HepG2 (cell line): ENCODE data around the gene RILP. TPM values are rescaled to one million over a fixed set of nuclear protein-coding genes. Genes with fewer than 3 reads are reported as not detected.

Source experiments
- ATAC-seq: fragments of 200-7000 bp; cut with Tn5 transposase; 3 replicates; pipeline ENCODE4 v1.9.1; 2020; ENCODE audit warnings: mild to moderate bottlenecking, moderate library complexity
- BruUV-seq: library from RNA; stranded (reverse); fragments of 400-500 nt; replicated peaks from 2 replicates; lab custom pipeline; 2021; lab: Mats Ljungman, UMichigan
- CTCF ChIA-PET: fragments of 300-600 bp; formaldehyde crosslinking; extraction: SDS; loops from one replicate; lab custom pipeline; 2021; ENCODE audit warnings: low total read pairs, inconsistent platforms, low intra/inter-chr PET ratio; lab: Yijun Ruan, JAX
- POLR2A ChIA-PET: fragments of 350-600 bp; sonication (Branson Sonifier 250); formaldehyde crosslinking; loops from one replicate; lab custom pipeline; 2020; ENCODE audit warnings: antibody characterized with exemption, inconsistent platforms; lab: Yijun Ruan, JAX
- DNase-seq: peaks from one replicate; pipeline ENCODE4 v3.0.0-alpha.2; 2015; ENCODE audit warnings: low spot score
- FAIRE-seq: peaks from 3 replicates; lab custom pipeline; 2011; peaks lifted over from hg19 to GRCh38; lab: Jason Lieb, UNC
- H2AFZ ChIP-seq: one replicate; pipeline ENCODE4 v1.6.1; 2011; ENCODE audit warnings: low read length, inconsistent platforms
- H3K27ac ChIP-seq: fragments of 300-600 bp; 3 replicates; pipeline ENCODE4 v1.8.0; 2011; ENCODE audit warnings: mixed run types, mild to moderate bottlenecking, mixed read lengths, low read length, inconsistent platforms; ENCODE audit not compliant: insufficient read depth; ENCODE audit errors: extremely low read length
- H3K27me3 ChIP-seq, 2 experiments: fragments of 200-600 bp in 1 of 2; 2 replicates in 1 of 2; 3 replicates in 1 of 2; pipeline versions ENCODE4 v1.6.0 to v1.8.0; 2011; ENCODE audit warnings: low read length in 2 of 2, mild to moderate bottlenecking in 2 of 2, moderate library complexity in 2 of 2, inconsistent platforms in 1 of 2; ENCODE audit not compliant: insufficient read depth in 2 of 2, control insufficient read depth in 1 of 2
- H3K36me3 ChIP-seq, 2 experiments: fragments of 200-600 bp in 1 of 2; replicated peaks in 1 of 2; 2 replicates in 1 of 2; 3 replicates in 1 of 2; pipeline versions ENCODE4 v1.5.1 to v1.8.0; 2011; ENCODE audit warnings: low read length in 2 of 2, inconsistent platforms in 1 of 2; ENCODE audit not compliant: insufficient read depth in 2 of 2, control insufficient read depth in 1 of 2
- H3K4me1 ChIP-seq: 2 replicates; pipeline ENCODE4 v1.5.1; 2012; ENCODE audit warnings: low read length, inconsistent platforms; ENCODE audit not compliant: insufficient read depth
- H3K4me2 ChIP-seq: 2 replicates; pipeline ENCODE4 v1.6.0; 2011; ENCODE audit warnings: low read depth, low read length, inconsistent platforms
- H3K4me3 ChIP-seq, 3 experiments: fragments of 200-600 bp in 1 of 3; sonication (generic), shearing (Covaris generic) in 1 of 3; replicated peaks in 1 of 3; 2 replicates each; pipeline ENCODE4 v1.5.1; 2011 to 2016; ENCODE audit warnings: low read length in 3 of 3, inconsistent platforms in 2 of 3, low read depth in 2 of 3, mild to moderate bottlenecking in 2 of 3, control low read depth in 1 of 3, mixed read lengths in 1 of 3; ENCODE audit not compliant: insufficient read depth in 1 of 3
- H3K79me2 ChIP-seq: one replicate; pipeline ENCODE4 v1.6.1; 2011; ENCODE audit warnings: low read length, inconsistent platforms; ENCODE audit not compliant: insufficient read depth
- H3K9ac ChIP-seq: 2 replicates; pipeline ENCODE4 v1.6.0; 2011; ENCODE audit warnings: mild to moderate bottlenecking, low read depth, low read length, inconsistent platforms; ENCODE audit not compliant: insufficient read depth
- H3K9me3 ChIP-seq: 2 replicates; pipeline ENCODE4 v1.5.1; 2012; ENCODE audit warnings: mild to moderate bottlenecking, low read length
- H4K20me1 ChIP-seq: 2 replicates; pipeline ENCODE4 v1.6.0; 2011; ENCODE audit warnings: inconsistent platforms, mild to moderate bottlenecking, low read length, moderate library complexity; ENCODE audit not compliant: insufficient read depth
- ELF3 ChIP-seq: IDR thresholded peaks from 2 replicates; pipeline ENCODE4 v1.6.1; 2016; ENCODE audit warnings: missing genetic modification reagents, missing compliant biosample characterization
- KMT2B ChIP-seq: IDR thresholded peaks from 2 replicates; pipeline ENCODE4 v1.6.1; 2016; ENCODE audit warnings: missing genetic modification reagents, missing compliant biosample characterization
- PHF21A ChIP-seq: sonication (generic); formaldehyde crosslinking; IDR thresholded peaks from 2 replicates; pipeline ENCODE4 v1.5.0; 2020; ENCODE audit warnings: mild to moderate bottlenecking, missing genetic modification reagents
- THAP9 ChIP-seq: sonication (generic); formaldehyde crosslinking; IDR thresholded peaks from 2 replicates; pipeline ENCODE4; 2020; ENCODE audit warnings: missing genetic modification reagents, mild to moderate bottlenecking, borderline replicate concordance
- WGBS: methylation state at CpG from one replicate; pipeline ENCODE4 v1.1.6; 2017; ENCODE audit warnings: low lambda C conversion rate; 5-methylcytosine and 5-hydroxymethylcytosine counted together
- in situ Hi-C: cut with HindIII; loops from 2 replicates; pipeline ENCODE4 v1.10.0; 2017; ENCODE audit warnings: low pct_unique_long_range_greater_than_20kb; ENCODE audit not compliant: extremely low pct_ligation_motif_present
- intact Hi-C: fragments of 100-400 bp; cut with micrococcal nuclease; formaldehyde crosslinking; loops from one replicate; pipeline ENCODE4 v1.10.0; 2022; ENCODE audit not compliant: unreplicated experiment
- polyA plus RNA-seq, 8 experiments: library from polyadenylated mRNA; depleted of rRNA in 3 of 8; stranded (reverse) in 7 of 8; unstranded in 1 of 8; fragments of >200 nt; fragmentation: Illumina TruSeq in 4 of 8; extraction: Trizol in 4 of 8; gene quantifications; 2 replicates each; pipeline versions ENCODE4 v1.2.1 to v1.2.3, GENCODE V29; 2011 to 2016; ENCODE audit warnings: low read depth in 4 of 8, missing spikeins in 1 of 8, mixed read lengths in 1 of 8; ENCODE audit not compliant: insufficient read depth in 1 of 8
- total RNA-seq, 5 experiments: library from RNA; depleted of rRNA; stranded (reverse); fragments of >200 nt; fragmentation: Illumina TruSeq; extraction: Trizol; gene quantifications; 2 replicates each; pipeline ENCODE4 v1.2.3, GENCODE V29; 2016; ENCODE audit warnings: low read depth in 1 of 5

RILP gene
- total and polyA plus RNA-seq, 2 of the 13 experiments (the other 11 are each of a cell fraction or from before 2014, with no cell fraction given): 6.6 to 8.1 TPM

DNA sequence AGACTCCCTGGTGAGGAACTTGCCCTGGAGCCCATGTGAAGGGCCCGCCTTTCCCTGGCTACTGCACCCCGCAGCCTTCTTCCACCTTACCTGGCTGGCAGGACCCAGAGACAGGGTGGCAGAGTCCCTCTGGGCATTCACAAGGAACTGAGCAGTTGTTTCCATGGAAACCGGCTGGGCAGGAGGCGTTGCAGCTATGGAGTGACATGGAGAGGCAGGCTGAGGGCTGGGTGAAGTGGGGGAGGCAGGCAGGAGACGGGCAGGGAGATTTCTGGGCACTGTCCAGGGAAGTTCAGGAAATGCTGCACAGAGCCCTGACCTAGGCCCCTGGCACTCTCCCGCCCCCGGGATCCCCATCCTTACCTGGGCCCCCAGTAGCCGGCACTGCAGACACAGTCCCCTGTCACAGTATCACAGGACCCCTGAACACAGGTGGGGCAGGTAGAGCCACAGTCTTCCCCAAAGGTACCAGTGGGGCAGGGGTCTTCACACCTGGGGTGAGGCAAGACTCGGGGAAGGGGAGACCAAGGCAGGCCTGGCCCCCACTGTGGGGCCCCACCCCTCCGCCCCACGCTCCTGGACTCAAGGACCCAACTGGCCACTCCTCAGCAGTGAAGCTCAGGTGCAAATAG is 10.0 kb downstream of the RILP start:
- no peaks in the 10 kb centered on the region for H3K79me2 ChIP-seq
- WGBS: 25% methylated on average over 8 of the region's 11 CpGs
- CTCF ChIA-PET: no interaction called here
- TF ChIP-seq KMT2B (CRISPR knock-in tag) (no peak), PHF21A (CRISPR knock-in tag) (no peak), ELF3 (CRISPR knock-in tag) (no peak), THAP9 (0 out of 2 replicates have a peak, but pooled peaks have one; percentile 24)
- no peaks in the 10 kb centered on the region for H4K20me1 ChIP-seq
- no peak overlapping the region for H3K4me2 ChIP-seq
- H3K27ac ChIP-seq: no peak overlapping the region
- no peaks in the 10 kb centered on the region for H3K36me3 ChIP-seq
- in situ Hi-C loops: no loop called here
- intact Hi-C loops: no loop called here
- no peak overlapping the region for H3K9ac ChIP-seq
- H2AFZ ChIP-seq: no peak overlapping the region
- no TSS peak for BruUV-seq
- POLR2A ChIA-PET: interaction anchor here (0.9 to 1.6 kb wide), 4 partner anchors 9 to 77 kb away, joined by 3 to 6 read pairs (median 6); partner anchors contain the start of gene RILP
- FAIRE-seq: no peak
- H3K4me1 ChIP-seq: peaks cover 48% of the 10 kb centered on the region
- ATAC-seq: 0 out of 3 replicates have a peak, but pooled peaks have one; percentile 2
- H3K27me3 ChIP-seq: peaks cover 5 to 48% of the 10 kb centered on the region in 2 experiments; a peak in 4 of 5 replicates
- DNase-seq: no peak
- no peak overlapping the region for H3K4me3 ChIP-seq
- no peaks in the 10 kb centered on the region for H3K9me3 ChIP-seq
